Measurements from ENCODE around the gene TDRD1.

The TDRD1 gene

DNA sequence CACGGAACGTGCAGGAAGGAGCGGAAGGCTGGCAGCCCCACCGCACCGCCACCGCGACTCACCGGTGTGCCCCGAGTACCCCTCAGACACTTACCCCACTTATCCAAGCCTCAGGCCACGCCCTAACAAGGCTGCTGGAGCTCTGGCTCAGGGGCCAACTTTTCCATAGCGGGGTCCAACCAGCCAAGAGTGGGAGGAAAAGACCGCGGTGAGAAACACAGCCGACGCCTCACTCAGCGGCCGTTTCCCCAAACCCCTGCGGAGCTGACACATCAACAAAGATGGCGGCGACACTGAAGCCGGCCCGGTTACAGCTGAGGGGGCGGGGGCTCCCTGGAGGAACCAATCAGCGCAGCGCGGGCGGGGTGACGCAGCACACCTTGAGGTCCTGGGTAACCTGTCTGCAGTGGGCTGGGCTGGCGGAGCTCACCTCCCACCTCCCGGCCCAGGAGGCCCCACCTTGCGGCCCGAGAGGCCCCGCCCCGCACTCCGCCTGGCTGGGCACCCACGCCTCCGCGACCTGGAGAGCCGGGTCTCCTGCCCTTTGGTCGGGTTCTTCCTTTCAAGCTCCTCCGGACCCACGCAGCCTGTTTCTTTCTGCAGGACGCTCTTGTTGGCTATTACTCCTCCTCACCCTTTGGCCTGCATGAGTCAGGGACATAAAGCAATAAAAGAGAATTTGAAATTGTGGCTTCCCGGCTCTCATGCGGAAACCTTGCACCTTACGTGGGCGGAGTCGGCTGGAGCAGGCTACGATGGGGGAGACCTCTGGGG is 5.0 kb upstream of the TDRD1 start, which contains the start of gene CCDC186:
CCDC186 (minus strand) TSS at position 283 of the 774 bp plus-strand sequence. CDS start 10,935 bp downstream, outside the sequence.
- peak within 1 kb of the TSS; percentile 56 for H3K27ac ChIP-seq (ENCODE audit: low read length)
- H3K9ac ChIP-seq (ENCODE audit: low read length in 2 of 2): peak within 1 kb of the TSS; percentile 94
- H3K9me3 ChIP-seq (ENCODE audit: control insufficient read depth in 2 of 2, low read length in 2 of 2): no peaks in the 10 kb centered on the region
- H3K27me3 ChIP-seq (ENCODE audit: control insufficient read depth in 1 of 2, insufficient read depth in 2 of 2, low read length in 2 of 2): no peaks in the 10 kb centered on the region
- no peaks in the 10 kb centered on the region for H3K4me1 ChIP-seq (ENCODE audit: control insufficient read depth, insufficient read depth, low read length)
- H3K4me3 ChIP-seq (ENCODE audit: low read length in 2 of 2): peak within 1 kb of the TSS; percentile 93 to 96
- H3K36me3 ChIP-seq (ENCODE audit: control insufficient read depth in 2 of 2, insufficient read depth in 2 of 2, low read length in 2 of 2): no peaks in the 10 kb centered on the region

GRCh38 chr10:114174695-114175188 is 4.4 kb upstream of the TDRD1 start:
- H3K27me3 ChIP-seq (ENCODE audit: control insufficient read depth in 1 of 2, insufficient read depth in 2 of 2, low read length in 2 of 2): no peaks in the 10 kb centered on the region
- H3K4me1 ChIP-seq (ENCODE audit: control insufficient read depth, insufficient read depth, low read length): no peaks in the 10 kb centered on the region
- no peaks in the 10 kb centered on the region for H3K36me3 ChIP-seq (ENCODE audit: control insufficient read depth in 2 of 2, insufficient read depth in 2 of 2, low read length in 2 of 2)
- peak overlapping the region; percentile 93 to 96 for H3K4me3 ChIP-seq (ENCODE audit: low read length in 2 of 2)
- no peaks in the 10 kb centered on the region for H3K9me3 ChIP-seq (ENCODE audit: control insufficient read depth in 2 of 2, low read length in 2 of 2)
- peak overlapping the region; percentile 58 to 94 for H3K9ac ChIP-seq (ENCODE audit: low read length in 2 of 2)
- no peak overlapping the region for H3K27ac ChIP-seq (ENCODE audit: low read length)

- no peak overlapping the region for H3K4me3 ChIP-seq (ENCODE audit: low read length in 2 of 2)
- H3K27ac ChIP-seq (ENCODE audit: low read length): no peak overlapping the region
- no peaks in the 10 kb centered on the region for H3K4me1 ChIP-seq (ENCODE audit: control insufficient read depth, insufficient read depth, low read length)
- no peaks in the 10 kb centered on the region for H3K27me3 ChIP-seq (ENCODE audit: control insufficient read depth in 1 of 2, insufficient read depth in 2 of 2, low read length in 2 of 2)
- H3K36me3 ChIP-seq (ENCODE audit: control insufficient read depth in 2 of 2, insufficient read depth in 2 of 2, low read length in 2 of 2): no peaks in the 10 kb centered on the region
- no peaks in the 10 kb centered on the region for H3K9me3 ChIP-seq (ENCODE audit: control insufficient read depth in 2 of 2, low read length in 2 of 2)
- no peak overlapping the region for H3K9ac ChIP-seq (ENCODE audit: low read length in 2 of 2)
Measured at GRCh38 chr10:114175667-114176066, 3.5 kb upstream of the TDRD1 start.

- H3K27me3 ChIP-seq (ENCODE audit: control insufficient read depth in 1 of 2, insufficient read depth in 2 of 2, low read length in 2 of 2): no peaks in the 10 kb centered on the region
- no peak overlapping the region for H3K4me3 ChIP-seq (ENCODE audit: low read length in 2 of 2)
- H3K36me3 ChIP-seq (ENCODE audit: control insufficient read depth in 2 of 2, insufficient read depth in 2 of 2, low read length in 2 of 2): no peaks in the 10 kb centered on the region
- H3K4me1 ChIP-seq (ENCODE audit: control insufficient read depth, insufficient read depth, low read length): no peaks in the 10 kb centered on the region
- no peak overlapping the region for H3K27ac ChIP-seq (ENCODE audit: low read length)
- H3K9me3 ChIP-seq (ENCODE audit: control insufficient read depth in 2 of 2, low read length in 2 of 2): no peaks in the 10 kb centered on the region
- H3K9ac ChIP-seq (ENCODE audit: low read length in 2 of 2): no peak overlapping the region
Measured at GRCh38 chr10:114176511-114176910, 2.6 kb upstream of the TDRD1 start.

- Histone ChIP-seq H3K27ac (ENCODE audit: low read length) (no peak overlapping the region), H3K27me3 (ENCODE audit: control insufficient read depth in 1 of 2, insufficient read depth in 2 of 2, low read length in 2 of 2) (no peaks in the 10 kb centered on the region), H3K36me3 (ENCODE audit: control insufficient read depth in 2 of 2, insufficient read depth in 2 of 2, low read length in 2 of 2) (no peaks in the 10 kb centered on the region), H3K9me3 (ENCODE audit: control insufficient read depth in 2 of 2, low read length in 2 of 2) (no peaks in the 10 kb centered on the region), H3K9ac (ENCODE audit: low read length in 2 of 2) (no peak overlapping the region), H3K4me3 (ENCODE audit: low read length in 2 of 2) (no peak overlapping the region), H3K4me1 (ENCODE audit: control insufficient read depth, insufficient read depth, low read length) (no peaks in the 10 kb centered on the region)
Measured at GRCh38 chr10:114179747-114180146, 594 bp downstream of the TDRD1 start.

GRCh38 chr10:114180937-114181336 is 1.8 kb downstream of the TDRD1 start:
- H3K36me3 ChIP-seq (ENCODE audit: control insufficient read depth in 2 of 2, insufficient read depth in 2 of 2, low read length in 2 of 2): no peaks in the 10 kb centered on the region
- H3K27me3 ChIP-seq (ENCODE audit: control insufficient read depth in 1 of 2, insufficient read depth in 2 of 2, low read length in 2 of 2): no peaks in the 10 kb centered on the region
- H3K9ac ChIP-seq (ENCODE audit: low read length in 2 of 2): no peak overlapping the region
- no peaks in the 10 kb centered on the region for H3K9me3 ChIP-seq (ENCODE audit: control insufficient read depth in 2 of 2, low read length in 2 of 2)
- no peak overlapping the region for H3K27ac ChIP-seq (ENCODE audit: low read length)
- no peak overlapping the region for H3K4me3 ChIP-seq (ENCODE audit: low read length in 2 of 2)
- H3K4me1 ChIP-seq (ENCODE audit: control insufficient read depth, insufficient read depth, low read length): no peaks in the 10 kb centered on the region

- Histone ChIP-seq H3K27me3 (ENCODE audit: control insufficient read depth in 1 of 2, insufficient read depth in 2 of 2, low read length in 2 of 2) (no peaks in the 10 kb centered on the region), H3K27ac (ENCODE audit: low read length) (no peak overlapping the region), H3K36me3 (ENCODE audit: control insufficient read depth in 2 of 2, insufficient read depth in 2 of 2, low read length in 2 of 2) (no peaks in the 10 kb centered on the region), H3K9me3 (ENCODE audit: control insufficient read depth in 2 of 2, low read length in 2 of 2) (no peaks in the 10 kb centered on the region), H3K9ac (ENCODE audit: low read length in 2 of 2) (no peak overlapping the region), H3K4me3 (ENCODE audit: low read length in 2 of 2) (no peak overlapping the region), H3K4me1 (ENCODE audit: control insufficient read depth, insufficient read depth, low read length) (no peaks in the 10 kb centered on the region)
Measured at GRCh38 chr10:114181971-114182370, 2.8 kb downstream of the TDRD1 start.

GRCh38 chr10:114183563-114183962 is 4.4 kb downstream of the TDRD1 start:
- Histone ChIP-seq H3K27ac (ENCODE audit: low read length) (no peak overlapping the region), H3K36me3 (ENCODE audit: control insufficient read depth in 2 of 2, insufficient read depth in 2 of 2, low read length in 2 of 2) (no peaks in the 10 kb centered on the region), H3K27me3 (ENCODE audit: control insufficient read depth in 1 of 2, insufficient read depth in 2 of 2, low read length in 2 of 2) (no peaks in the 10 kb centered on the region)

GRCh38 chr10:114184276-114184675 is 5.1 kb downstream of the TDRD1 start:
- H3K4me1 ChIP-seq (ENCODE audit: control insufficient read depth, insufficient read depth, low read length): no peaks in the 10 kb centered on the region
- H3K9ac ChIP-seq (ENCODE audit: low read length in 2 of 2): no peak overlapping the region
- H3K9me3 ChIP-seq (ENCODE audit: control insufficient read depth in 2 of 2, low read length in 2 of 2): no peaks in the 10 kb centered on the region
- H3K27ac ChIP-seq (ENCODE audit: low read length): no peak overlapping the region
- H3K36me3 ChIP-seq (ENCODE audit: control insufficient read depth in 2 of 2, insufficient read depth in 2 of 2, low read length in 2 of 2): no peaks in the 10 kb centered on the region
- no peaks in the 10 kb centered on the region for H3K27me3 ChIP-seq (ENCODE audit: control insufficient read depth in 1 of 2, insufficient read depth in 2 of 2, low read length in 2 of 2)
- no peak overlapping the region for H3K4me3 ChIP-seq (ENCODE audit: low read length in 2 of 2)

More at GRCh38 chr10:114183563-114183962, 4.4 kb downstream of the TDRD1 start:
- no peak overlapping the region for H3K4me3 ChIP-seq (ENCODE audit: low read length in 2 of 2)
- H3K9ac ChIP-seq (ENCODE audit: low read length in 2 of 2): no peak overlapping the region
- H3K4me1 ChIP-seq (ENCODE audit: control insufficient read depth, insufficient read depth, low read length): no peaks in the 10 kb centered on the region
- H3K9me3 ChIP-seq (ENCODE audit: control insufficient read depth in 2 of 2, low read length in 2 of 2): no peaks in the 10 kb centered on the region

- H3K9me3 ChIP-seq (ENCODE audit: control insufficient read depth in 2 of 2, low read length in 2 of 2): no peaks in the 10 kb centered on the region
- no peaks in the 10 kb centered on the region for H3K36me3 ChIP-seq (ENCODE audit: control insufficient read depth in 2 of 2, insufficient read depth in 2 of 2, low read length in 2 of 2)
- no peak overlapping the region for H3K9ac ChIP-seq (ENCODE audit: low read length in 2 of 2)
- no peaks in the 10 kb centered on the region for H3K4me1 ChIP-seq (ENCODE audit: control insufficient read depth, insufficient read depth, low read length)
- H3K27me3 ChIP-seq (ENCODE audit: control insufficient read depth in 1 of 2, insufficient read depth in 2 of 2, low read length in 2 of 2): no peaks in the 10 kb centered on the region
- no peak overlapping the region for H3K27ac ChIP-seq (ENCODE audit: low read length)
- no peak overlapping the region for H3K4me3 ChIP-seq (ENCODE audit: low read length in 2 of 2)
Measured at GRCh38 chr10:114188001-114188400, 8.8 kb downstream of the TDRD1 start.

DNA sequence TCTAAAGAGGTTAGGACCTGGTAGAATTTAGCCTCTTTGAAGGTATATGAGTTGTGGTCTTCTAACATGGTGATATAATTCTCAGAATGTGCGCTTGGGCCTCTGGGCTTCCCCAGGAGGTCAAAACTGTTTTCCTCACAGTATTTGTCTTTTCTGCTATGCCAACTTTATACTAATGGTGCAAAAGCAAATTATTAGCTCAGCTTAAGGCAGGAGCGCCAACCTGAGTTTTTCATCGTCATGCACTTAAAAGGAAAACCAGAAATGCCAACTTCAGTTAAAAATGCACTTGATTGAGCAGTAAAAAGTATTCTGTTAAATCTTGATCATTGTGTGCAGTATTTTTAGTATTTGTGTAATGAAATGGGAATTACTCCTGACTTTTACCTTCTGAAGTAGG is 9.7 kb downstream of the TDRD1 start:
- no peak overlapping the region for H3K27ac ChIP-seq (ENCODE audit: low read length)
- H3K4me3 ChIP-seq (ENCODE audit: low read length in 2 of 2): no peak overlapping the region
- H3K4me1 ChIP-seq (ENCODE audit: control insufficient read depth, insufficient read depth, low read length): no peaks in the 10 kb centered on the region
- H3K27me3 ChIP-seq (ENCODE audit: control insufficient read depth in 1 of 2, insufficient read depth in 2 of 2, low read length in 2 of 2): no peaks in the 10 kb centered on the region
- H3K36me3 ChIP-seq (ENCODE audit: control insufficient read depth in 2 of 2, insufficient read depth in 2 of 2, low read length in 2 of 2): no peaks in the 10 kb centered on the region
- H3K9me3 ChIP-seq (ENCODE audit: control insufficient read depth in 2 of 2, low read length in 2 of 2): no peaks in the 10 kb centered on the region
- no peak overlapping the region for H3K9ac ChIP-seq (ENCODE audit: low read length in 2 of 2)

Measured in stomach smooth muscle (tissue), 2 donors.